Measurements from ENCODE around the gene ABCD1.

GRCh38 chrX:153734871-153735270 lies 10.2 kb downstream of the ABCD1 start:
- TF ChIP-seq POLR2A (IDR thresholded peaks at IDR 0.05) (no peak), CTCF (IDR thresholded peaks at IDR 0.05) (no peak), EP300 (IDR thresholded peaks at IDR 0.05) (no peak)

Data from ovary (tissue), 3 donors.